ENCODE results near the gene CCDC170. TPM values are rescaled to one million over a fixed set of nuclear protein-coding genes. Genes with fewer than 3 reads are reported as not detected.

CCDC170 gene
- total RNA-seq, 4 donors from 2014 or later = 1.5 to 6.2 (median 5.2) TPM; not detected in 1

DNA sequence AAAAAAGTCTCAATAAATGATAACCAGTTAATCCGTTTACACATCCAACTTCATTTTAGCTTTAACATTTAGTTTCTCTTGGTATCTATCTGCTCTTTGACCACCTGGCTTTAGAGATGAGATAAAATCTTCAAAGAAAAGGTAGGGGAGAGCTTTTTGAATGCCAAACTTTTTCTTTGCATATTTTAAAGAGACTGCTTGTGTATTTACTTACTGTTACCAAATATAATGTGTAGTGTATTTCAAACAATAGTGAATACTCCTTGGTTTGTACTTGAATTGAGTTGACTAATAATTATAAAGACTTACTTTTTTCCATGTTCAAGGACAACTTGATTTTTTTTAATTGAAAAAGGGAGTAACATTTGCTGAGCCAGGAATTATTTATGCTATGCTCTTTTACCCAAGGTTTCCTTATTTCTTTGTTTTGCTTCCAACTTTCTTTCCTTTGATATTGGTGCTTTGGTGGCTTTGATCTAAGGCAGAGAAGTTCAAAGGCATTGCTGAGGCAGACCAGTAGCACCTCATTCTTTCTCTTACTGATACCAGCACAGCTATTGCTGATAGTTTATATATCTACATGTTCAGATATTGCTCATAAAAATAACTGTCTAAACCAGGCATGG, 7.8 kb downstream of the CCDC170 start:
- TF ChIP-seq, protein P1, sequence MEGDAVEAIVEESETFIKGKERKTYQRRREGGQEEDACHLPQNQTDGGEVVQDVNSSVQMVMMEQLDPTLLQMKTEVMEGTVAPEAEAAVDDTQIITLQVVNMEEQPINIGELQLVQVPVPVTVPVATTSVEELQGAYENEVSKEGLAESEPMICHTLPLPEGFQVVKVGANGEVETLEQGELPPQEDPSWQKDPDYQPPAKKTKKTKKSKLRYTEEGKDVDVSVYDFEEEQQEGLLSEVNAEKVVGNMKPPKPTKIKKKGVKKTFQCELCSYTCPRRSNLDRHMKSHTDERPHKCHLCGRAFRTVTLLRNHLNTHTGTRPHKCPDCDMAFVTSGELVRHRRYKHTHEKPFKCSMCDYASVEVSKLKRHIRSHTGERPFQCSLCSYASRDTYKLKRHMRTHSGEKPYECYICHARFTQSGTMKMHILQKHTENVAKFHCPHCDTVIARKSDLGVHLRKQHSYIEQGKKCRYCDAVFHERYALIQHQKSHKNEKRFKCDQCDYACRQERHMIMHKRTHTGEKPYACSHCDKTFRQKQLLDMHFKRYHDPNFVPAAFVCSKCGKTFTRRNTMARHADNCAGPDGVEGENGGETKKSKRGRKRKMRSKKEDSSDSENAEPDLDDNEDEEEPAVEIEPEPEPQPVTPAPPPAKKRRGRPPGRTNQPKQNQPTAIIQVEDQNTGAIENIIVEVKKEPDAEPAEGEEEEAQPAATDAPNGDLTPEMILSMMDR (IDR thresholded peaks at IDR 0.05) = no peak
- TF ChIP-seq POLR2AphosphoS5 (IDR thresholded peaks at IDR 0.05) = no peak
- Histone ChIP-seq H3K9me3 (no peaks in the 10 kb centered on the region), H3K4me1 (no peaks in the 10 kb centered on the region), H3K27ac (no peak overlapping the region), H3K36me3 (no peaks in the 10 kb centered on the region), H3K4me3 (no peak overlapping the region), H3K27me3 (no peaks in the 10 kb centered on the region)
- in situ Hi-C loops (cut with MboI; ENCODE audit: low pct_ligation_motif_present in 1 of 4, low pct_unique_long_range_greater_than_20kb in 1 of 4, low sequenced_read_pairs in 3 of 4) (no loop called here), intact Hi-C loops (cut with DNase I; ENCODE audit: low total_unique reads) (no loop called here)
- 61 to 80% methylated on average over 1 of the region's 1 CpG for WGBS, 2 donors (ENCODE audit: low coverage in 1 of 2)
- DNase-seq = no peak

DNA sequence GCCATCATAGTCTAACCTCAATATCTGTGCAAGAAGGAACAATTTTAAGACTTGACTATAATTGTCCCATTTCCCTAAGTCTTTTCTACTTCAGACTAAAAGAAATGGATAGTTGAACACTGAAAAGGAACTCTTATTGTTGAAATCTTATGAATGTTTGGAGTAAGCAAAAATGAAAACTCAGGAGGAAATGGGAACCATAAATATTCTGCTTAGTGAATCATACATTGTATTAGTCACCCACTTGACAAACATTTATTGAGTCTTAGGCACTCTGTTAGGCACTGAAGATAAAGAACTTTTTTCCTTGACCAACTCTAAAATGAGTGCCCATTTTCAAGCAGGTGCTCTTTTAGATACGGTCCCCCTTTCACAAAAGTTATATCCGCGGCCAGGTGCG, 8.7 kb downstream of the CCDC170 start:
- 93% methylated on average over 4 of the region's 4 CpGs; no CpG with 5 or more reads in 1 of the 2 donors for WGBS, 2 donors (ENCODE audit: low coverage in 1 of 2)
- in situ Hi-C loops (cut with MboI; ENCODE audit: low pct_ligation_motif_present in 1 of 4, low pct_unique_long_range_greater_than_20kb in 1 of 4, low sequenced_read_pairs in 3 of 4) (no loop called here), intact Hi-C loops (cut with DNase I; ENCODE audit: low total_unique reads) (no loop called here)
- no peaks in the 10 kb centered on the region for H3K36me3 ChIP-seq
- no peak overlapping the region for H3K4me3 ChIP-seq
- TF ChIP-seq POLR2A (IDR thresholded peaks at IDR 0.05) (no peak), EP300 (IDR thresholded peaks at IDR 0.05; ENCODE audit: low read depth) (no peak), POLR2AphosphoS5 (IDR thresholded peaks at IDR 0.05) (no peak)
- TF ChIP-seq, protein P1 (IDR thresholded peaks at IDR 0.05) = no peak
- no peaks in the 10 kb centered on the region for H3K27me3 ChIP-seq
- no peaks in the 10 kb centered on the region for H3K4me1 ChIP-seq
- H3K27ac ChIP-seq = no peak overlapping the region
- DNase-seq = no peak
- H3K9me3 ChIP-seq = no peaks in the 10 kb centered on the region

DNA sequence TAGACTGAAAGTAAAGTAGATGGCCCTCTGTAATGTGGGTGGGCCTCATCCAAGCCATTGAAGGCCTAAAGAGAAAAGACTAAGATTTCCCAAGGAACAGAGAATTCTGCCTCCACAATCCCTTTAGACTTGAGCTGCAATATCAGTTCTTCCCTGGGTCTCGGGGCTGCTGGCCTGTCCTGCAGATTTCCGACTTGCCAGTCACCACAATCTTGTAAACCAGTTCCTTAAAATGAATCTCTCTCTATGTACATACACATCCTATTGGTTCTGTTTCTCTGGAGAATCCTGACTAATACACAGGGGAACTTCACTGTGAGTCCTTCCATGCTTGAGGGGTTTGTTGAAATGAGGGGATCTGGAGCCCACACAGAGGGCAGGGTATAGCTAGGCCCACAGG, 12.9 kb downstream of the CCDC170 start:
- H3K36me3 ChIP-seq = no peaks in the 10 kb centered on the region
- in situ Hi-C loops (cut with MboI; ENCODE audit: low pct_ligation_motif_present in 1 of 4, low pct_unique_long_range_greater_than_20kb in 1 of 4, low sequenced_read_pairs in 3 of 4) = no loop called here
- no peaks in the 10 kb centered on the region for H3K27me3 ChIP-seq
- intact Hi-C loops (cut with DNase I; ENCODE audit: low total_unique reads) = no loop called here
- H3K9me3 ChIP-seq = no peaks in the 10 kb centered on the region
- H3K4me3 ChIP-seq = no peak overlapping the region
- no peak for DNase-seq
- TF ChIP-seq POLR2A (IDR thresholded peaks at IDR 0.05) (no peak), POLR2AphosphoS5 (IDR thresholded peaks at IDR 0.05) (no peak), EP300 (IDR thresholded peaks at IDR 0.05; ENCODE audit: low read depth) (no peak)
- TF ChIP-seq, protein P1 (IDR thresholded peaks at IDR 0.05) = no peak
- H3K4me1 ChIP-seq = no peaks in the 10 kb centered on the region
- H3K27ac ChIP-seq = no peak overlapping the region
- WGBS, 2 donors (ENCODE audit: low coverage in 1 of 2) = 79% methylated on average over 2 of the region's 2 CpGs; no CpG with 5 or more reads in 1 of the 2 donors

DNA sequence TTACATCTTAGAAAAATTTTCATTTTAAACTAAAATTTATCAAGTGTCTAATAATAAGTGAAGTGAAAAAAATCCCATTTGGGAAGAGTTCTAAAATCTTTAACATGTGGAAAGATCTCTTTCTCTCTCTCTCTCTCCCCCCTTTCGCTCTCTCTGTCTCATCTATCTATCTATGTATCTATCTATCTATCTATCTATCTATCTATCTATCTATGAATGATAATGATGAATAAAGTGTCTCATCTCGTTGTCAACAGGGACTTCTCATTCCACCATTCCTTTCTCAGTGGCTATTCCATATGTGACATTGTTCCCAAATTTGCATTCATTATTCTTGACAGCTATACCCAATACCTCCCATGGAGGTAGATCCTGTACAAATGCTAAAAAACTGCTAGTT, 15.2 kb downstream of the CCDC170 start:
- intact Hi-C loops (cut with DNase I; ENCODE audit: low total_unique reads) = no loop called here
- no peak overlapping the region for H3K27ac ChIP-seq
- in situ Hi-C loops (cut with MboI; ENCODE audit: low pct_ligation_motif_present in 1 of 4, low pct_unique_long_range_greater_than_20kb in 1 of 4, low sequenced_read_pairs in 3 of 4) = no loop called here
- TF ChIP-seq, protein P1 (IDR thresholded peaks at IDR 0.05) = no peak
- TF ChIP-seq POLR2AphosphoS5 (IDR thresholded peaks at IDR 0.05) (no peak), POLR2A (IDR thresholded peaks at IDR 0.05) (no peak), EP300 (IDR thresholded peaks at IDR 0.05; ENCODE audit: low read depth) (no peak)
- DNase-seq = no peak
- WGBS, 2 donors (ENCODE audit: low coverage in 1 of 2) = 75 to 84% methylated on average over 2 of the region's 2 CpGs
- no peaks in the 10 kb centered on the region for H3K4me1 ChIP-seq
- H3K36me3 ChIP-seq = no peaks in the 10 kb centered on the region
- H3K27me3 ChIP-seq = no peaks in the 10 kb centered on the region
- no peaks in the 10 kb centered on the region for H3K9me3 ChIP-seq
- no peak overlapping the region for H3K4me3 ChIP-seq
